ENCODE results near the gene NFATC2IP. TPM values are rescaled to one million over a fixed set of nuclear protein-coding genes. Genes with fewer than 3 reads are reported as not detected.

NFATC2IP gene
- total and polyA plus RNA-seq, 2 of the 4 experiments (the other 2 are of a cell fraction), result 10.0 to 29.1 TPM

- no peaks in the 10 kb centered on the region for H3K9me3 ChIP-seq (ENCODE audit: control insufficient read depth, insufficient read depth, low read length)
- no peak overlapping the region for H3K4me3 ChIP-seq (ENCODE audit: insufficient read depth, low read depth, low read length)
- no peak overlapping the region for H2BK120ac ChIP-seq (ENCODE audit: low read depth, low read length)
- H3K14ac ChIP-seq (replicated peaks; ENCODE audit: low read depth, low read length), result no peak overlapping the region
- no peak overlapping the region for H2AK9ac ChIP-seq (replicated peaks; ENCODE audit: low read depth, low read length, poor library complexity)
- no peak overlapping the region for H4K91ac ChIP-seq (ENCODE audit: insufficient read depth, low read depth, low read length)
- in situ Hi-C loops (cut with MboI; ENCODE audit: low sequenced_read_pairs), result loop anchor here (5.0 kb wide), 1 partner anchor 46 kb away; the partner anchor contains the start of gene ATP2A1
- TF ChIP-seq FOS (IDR thresholded peaks at IDR 0.05; ENCODE audit: low read depth, low read length) (no peak), BHLHE40 (IDR thresholded peaks at IDR 0.05; ENCODE audit: low read depth, low read length) (no peak), USF2 (IDR thresholded peaks at IDR 0.05; ENCODE audit: low read depth, low read length) (no peak), SMC3 (IDR thresholded peaks at IDR 0.05; ENCODE audit: low read depth, low read length) (no peak), RAD21 (IDR thresholded peaks at IDR 0.05; ENCODE audit: low read length) (no peak)
- H3K56ac ChIP-seq (ENCODE audit: extremely low read depth, insufficient read depth, low read length), result no peak overlapping the region
- POLR2A ChIA-PET (ENCODE audit: unreplicated experiment), result no interaction called here
- DNase-seq (no peak), ATAC-seq (ENCODE audit: low read depth) (no peak)
- no TSS peak for BruUV-seq (replicated peaks)
- no peak overlapping the region for H3K4ac ChIP-seq (ENCODE audit: low read depth, low read length)
- no peak overlapping the region for H2AK5ac ChIP-seq (ENCODE audit: low read depth, low read length)
- H2AFZ ChIP-seq (replicated peaks; ENCODE audit: low read length, poor library complexity), result no peak overlapping the region
- H3K36me3 ChIP-seq (ENCODE audit: control insufficient read depth, insufficient read depth, low read length), result peaks cover 10% of the 10 kb centered on the region
- no peak overlapping the region for H3K27ac ChIP-seq (ENCODE audit: insufficient read depth, low read length)
- no peak overlapping the region for H3K4me2 ChIP-seq (ENCODE audit: low read depth, low read length)
- CTCF ChIA-PET, result interaction anchor here (0.5 kb wide), 1 partner anchor 15 kb away, joined by 4 read pairs; no protein-coding TSS in a partner anchor
- H3K27me3 ChIP-seq (ENCODE audit: control insufficient read depth, insufficient read depth, low read length), result no peaks in the 10 kb centered on the region
- H4K5ac ChIP-seq (ENCODE audit: low read depth, low read length), result no peak overlapping the region
- no peak overlapping the region for H2BK5ac ChIP-seq (ENCODE audit: low read depth, low read length, poor library complexity, severe bottlenecking)
- no peak overlapping the region for H3K23ac ChIP-seq (ENCODE audit: low read depth, low read length)
- peaks cover 0 to 13% of the 10 kb centered on the region in 2 experiments; a peak in 3 of 4 replicates for H3K79me1 ChIP-seq (ENCODE audit: low read depth in 1 of 2, low read length in 2 of 2)
- dilution Hi-C loops (cut with HindIII; ENCODE audit: low sequenced_read_pairs, unreplicated experiment), result no loop called here
- no peak overlapping the region for H3K9ac ChIP-seq (ENCODE audit: low read depth, low read length)
- H3K18ac ChIP-seq (ENCODE audit: low read depth, low read length), result no peak overlapping the region
- intact Hi-C loops (cut with micrococcal nuclease), result no loop called here
- H3K9me1 ChIP-seq (ENCODE audit: insufficient read depth, low read length), result peaks cover 7% of the 10 kb centered on the region
- H2BK15ac ChIP-seq (ENCODE audit: low read depth, low read length), result no peak overlapping the region
- WGBS, 2 experiments (ENCODE audit: extremely low coverage in 2 of 2, insufficient read length in 1 of 2), result no CpG with 5 or more reads among the region's 3 CpGs
- H3K4me1 ChIP-seq (ENCODE audit: control insufficient read depth, insufficient read depth, low read length), result peaks cover 2% of the 10 kb centered on the region; the same call in 1 of the 2 replicates
- H4K8ac ChIP-seq (ENCODE audit: low read depth in 2 of 2, low read length in 2 of 2), result no peak overlapping the region
- no peak overlapping the region for H2BK20ac ChIP-seq (ENCODE audit: low read depth, low read length)
- H4K20me1 ChIP-seq (ENCODE audit: insufficient read depth, low read length), result peaks cover 9% of the 10 kb centered on the region; the same call in 1 of the 2 replicates
These were observed 27.5 kb upstream of the NFATC2IP start for GRCh38 chr16:28923231-28923587.
